Right lobe of liver (tissue), 6 donors: Measurements from ENCODE around the gene CACNA1E. TPM values are rescaled to one million over a fixed set of nuclear protein-coding genes. Genes with fewer than 3 reads are reported as not detected.

Experiments
- ATAC-seq, 4 donors: fragments of 200-7000 bp; cut with Tn5 transposase; one replicate each; pipeline ENCODE4 v1.9.1; 2020; ENCODE audit warnings: mild to moderate bottlenecking in 4 of 4, moderate library complexity in 4 of 4
- DNase-seq, 3 donors: peaks; one replicate each; pipeline ENCODE4 v3.0.0-alpha.2; 2020
- H3K27ac ChIP-seq, 3 donors: fragments of 200-600 bp; one replicate each; pipeline ENCODE4 v1.8.0; 2022
- H3K27me3 ChIP-seq, 2 donors: fragments of 200-600 bp; one replicate each; pipeline ENCODE4 v1.8.0; 2022
- H3K36me3 ChIP-seq, 4 donors: fragments of 200-600 bp; sonication (generic) in 1 of 4; one replicate each; pipeline versions ENCODE4 v1.5.1 to v1.8.0; 2017 to 2022; ENCODE audit warnings: control low read depth in 1 of 4
- H3K4me1 ChIP-seq, 4 donors: fragments of 200-600 bp; sonication (generic) in 1 of 4; one replicate each; pipeline versions ENCODE4 v1.5.1 to v1.8.0; 2017 to 2022; ENCODE audit warnings: control low read depth in 1 of 4
- H3K4me3 ChIP-seq, 3 donors: fragments of 200-600 bp; one replicate each; pipeline ENCODE4 v1.8.0; 2022
- H3K9me3 ChIP-seq, 4 donors: fragments of 200-600 bp; sonication (generic) in 1 of 4; one replicate each; pipeline versions ENCODE4 v1.5.1 to v1.8.0; 2017 to 2022; ENCODE audit warnings: control low read depth in 1 of 4
- POLR2A ChIP-seq: fragments of 450-650 bp; IDR thresholded peaks from one replicate; pipeline ENCODE4 v1.6.1; 2017; ENCODE audit warnings: antibody characterized with exemption, mild to moderate bottlenecking
- WGBS: methylation state at CpG from one replicate; pipeline ENCODE4 v1.1.6; 2018; ENCODE audit warnings: low coverage, low lambda C conversion rate; ENCODE audit not compliant: insufficient coverage; ENCODE audit errors: missing lambda C conversion rate; 5-methylcytosine and 5-hydroxymethylcytosine counted together
- intact Hi-C, 2 donors: fragments of 100-400 bp; cut with DNase I; formaldehyde crosslinking; loops; one replicate each; pipeline versions ENCODE4 v1.11.2 to v1.14.1; 2022
- total RNA-seq, 6 experiments: library from RNA; depleted of rRNA in 2 of 6; stranded (reverse); fragments of >200 nt in 2 of 6; fragmentation: NEBNext Ultra II Directional in 3 of 6; extraction: Animal tissue kit (Norgen Biotek cat#: 25700) in 3 of 6; gene quantifications; one replicate each; pipeline versions ENCODE4 v1.1.0 to v1.2.4, GENCODE V29; 2016 to 2023
- TF ChIP-seq, protein P1 (sequence below), 4 donors: fragments of 200-600 bp in 3 of 4; fragments of 450-650 bp in 1 of 4; IDR thresholded peaks; one replicate each; pipeline versions ENCODE4 v1.5.1 to v1.8.0; 2016 to 2022; ENCODE audit warnings: antibody characterized with exemption in 4 of 4, mild to moderate bottlenecking in 2 of 4
- donor health status: DM: no; HTN: yes; CAD: no.
- donor health status: DM: no; HTN: no; CAD: no.
- donor health status: DM: no; HTN: no; CAD: no.
- donor health status: DM: no; HTN: yes; CAD: no.
- donor health status: DM: no; HTN: yes; CAD: no.

CACNA1E gene
- total RNA-seq, 6 experiments from 2014 or later = 0.05 to 0.09 (median 0.06) TPM; not detected in 2

GRCh38 chr1:181798191-181798926 is 315.0 kb downstream of the CACNA1E start:
- ATAC-seq = no peak
- WGBS = 65% methylated on average over 6 of the region's 32 CpGs

GRCh38 chr1:181801617-181802016 is 318.3 kb downstream of the CACNA1E start:
- TF ChIP-seq POLR2A = no peak
- TF ChIP-seq, protein P1, sequence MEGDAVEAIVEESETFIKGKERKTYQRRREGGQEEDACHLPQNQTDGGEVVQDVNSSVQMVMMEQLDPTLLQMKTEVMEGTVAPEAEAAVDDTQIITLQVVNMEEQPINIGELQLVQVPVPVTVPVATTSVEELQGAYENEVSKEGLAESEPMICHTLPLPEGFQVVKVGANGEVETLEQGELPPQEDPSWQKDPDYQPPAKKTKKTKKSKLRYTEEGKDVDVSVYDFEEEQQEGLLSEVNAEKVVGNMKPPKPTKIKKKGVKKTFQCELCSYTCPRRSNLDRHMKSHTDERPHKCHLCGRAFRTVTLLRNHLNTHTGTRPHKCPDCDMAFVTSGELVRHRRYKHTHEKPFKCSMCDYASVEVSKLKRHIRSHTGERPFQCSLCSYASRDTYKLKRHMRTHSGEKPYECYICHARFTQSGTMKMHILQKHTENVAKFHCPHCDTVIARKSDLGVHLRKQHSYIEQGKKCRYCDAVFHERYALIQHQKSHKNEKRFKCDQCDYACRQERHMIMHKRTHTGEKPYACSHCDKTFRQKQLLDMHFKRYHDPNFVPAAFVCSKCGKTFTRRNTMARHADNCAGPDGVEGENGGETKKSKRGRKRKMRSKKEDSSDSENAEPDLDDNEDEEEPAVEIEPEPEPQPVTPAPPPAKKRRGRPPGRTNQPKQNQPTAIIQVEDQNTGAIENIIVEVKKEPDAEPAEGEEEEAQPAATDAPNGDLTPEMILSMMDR (IDR thresholded peaks at IDR 0.05) = no peak
- ATAC-seq = no peak
- intact Hi-C loops = no loop called here

More at GRCh38 chr1:181798191-181798926, 315.0 kb downstream of the CACNA1E start:
- no peaks in the 10 kb centered on the region for H3K4me1 ChIP-seq
- no peak overlapping the region for H3K4me3 ChIP-seq
- H3K36me3 ChIP-seq = no peaks in the 10 kb centered on the region
- TF ChIP-seq POLR2A = no peak
- TF ChIP-seq, protein P1 (IDR thresholded peaks at IDR 0.05) = no peak
- DNase-seq = no peak
- intact Hi-C loops = no loop called here
- H3K27ac ChIP-seq = no peak overlapping the region
- H3K27me3 ChIP-seq = no peaks in the 10 kb centered on the region
- H3K9me3 ChIP-seq = no peaks in the 10 kb centered on the region

GRCh38 chr1:181802466-181802865 is 319.1 kb downstream of the CACNA1E start:
- Histone ChIP-seq H3K27me3 (no peaks in the 10 kb centered on the region), H3K4me1 (no peaks in the 10 kb centered on the region), H3K36me3 (no peaks in the 10 kb centered on the region), H3K4me3 (no peak overlapping the region), H3K27ac (no peak overlapping the region), H3K9me3 (no peaks in the 10 kb centered on the region)
- ATAC-seq = no peak
- no peak for TF ChIP-seq POLR2A
- TF ChIP-seq, protein P1 (IDR thresholded peaks at IDR 0.05) = no peak
- DNase-seq = no peak
- WGBS = 34% methylated on average over 2 of the region's 3 CpGs
- intact Hi-C loops = no loop called here

More at GRCh38 chr1:181801617-181802016, 318.3 kb downstream of the CACNA1E start:
- Histone ChIP-seq H3K9me3 (no peaks in the 10 kb centered on the region), H3K27me3 (no peaks in the 10 kb centered on the region), H3K36me3 (no peaks in the 10 kb centered on the region), H3K4me3 (no peak overlapping the region), H3K4me1 (no peaks in the 10 kb centered on the region), H3K27ac (no peak overlapping the region)
- DNase-seq = no peak
- WGBS = 20% methylated on average over 1 of the region's 1 CpG

- intact Hi-C loops = no loop called here
- 30% methylated on average over 3 of the region's 3 CpGs for WGBS
- TF ChIP-seq POLR2A = no peak
- TF ChIP-seq, protein P1 (IDR thresholded peaks at IDR 0.05) = no peak
- no peak overlapping the region for H3K4me3 ChIP-seq
- no peaks in the 10 kb centered on the region for H3K4me1 ChIP-seq
- ATAC-seq (no peak), DNase-seq (no peak)
- H3K36me3 ChIP-seq = no peaks in the 10 kb centered on the region
- H3K27ac ChIP-seq = no peak overlapping the region
- H3K27me3 ChIP-seq = no peaks in the 10 kb centered on the region
- H3K9me3 ChIP-seq = no peaks in the 10 kb centered on the region
Measured at GRCh38 chr1:181803421-181803820, 320.1 kb downstream of the CACNA1E start.
